Brain microvascular endothelial cell (primary cell): ENCODE results near the gene PCNA.

Experiments used
- DNase-seq: peaks from one replicate; pipeline ENCODE4 v3.0.0-alpha.2; 2020
- H3K27ac ChIP-seq: fragments of 250-450 bp; sonication (Bioruptor Pico); 2 replicates; pipeline ENCODE4 v1.5.1; 2020; ENCODE audit warnings: mild to moderate bottlenecking, moderate library complexity
- H3K27me3 ChIP-seq: fragments of 250-450 bp; sonication (Bioruptor Pico); replicated peaks from 2 replicates; pipeline ENCODE4 v1.5.1; 2020; ENCODE audit warnings: mild to moderate bottlenecking
- H3K36me3 ChIP-seq: fragments of 250-450 bp; sonication (Bioruptor Pico); replicated peaks from 2 replicates; pipeline ENCODE4 v1.5.1; 2020; ENCODE audit warnings: mild to moderate bottlenecking
- H3K4me3 ChIP-seq: 2 replicates; pipeline ENCODE4 v1.5.1; 2011; ENCODE audit warnings: low read depth, mild to moderate bottlenecking, control low read depth, low read length, moderate library complexity
- CTCF ChIP-seq: IDR thresholded peaks from 2 replicates; pipeline ENCODE4 v1.5.1; 2011; ENCODE audit warnings: low read depth, mild to moderate bottlenecking, moderate library complexity, low read length, control low read depth, inconsistent platforms; ENCODE audit errors: missing control alignments
- in situ Hi-C: cut with HindIII; loops from 2 replicates; pipeline ENCODE4 v1.10.0; 2017; ENCODE audit warnings: low sequenced_read_pairs, low pct_ligation_motif_present

PCNA gene

GRCh38 chr20:5119435-5120184, at the start of gene PCNA:
Gene PCNA (minus strand): TSS chr20:5119958. CDS start chr20:5119798, 160 bp downstream.
- TF ChIP-seq CTCF: no peak
- in situ Hi-C loops: no loop called here
- H3K27ac ChIP-seq: peak within 1 kb of the TSS; percentile 66
- peak; percentile 97 for DNase-seq
- peak within 1 kb of the TSS; percentile 98 for H3K4me3 ChIP-seq
- peaks cover 19% of the 10 kb centered on the region for H3K36me3 ChIP-seq
- H3K27me3 ChIP-seq: no peaks in the 10 kb centered on the region

- Histone ChIP-seq H3K36me3 (no peaks in the 10 kb centered on the region), H3K4me3 (no peak overlapping the region), H3K27ac (no peak overlapping the region), H3K27me3 (no peaks in the 10 kb centered on the region)
- no peak for DNase-seq
- in situ Hi-C loops: no loop called here
- no peak for TF ChIP-seq CTCF
Observed at GRCh38 chr20:5168651-5169396, 49.1 kb upstream of the PCNA start.

GRCh38 chr20:5164645-5165625, 45.2 kb upstream of the PCNA start:
- DNase-seq: no peak
- in situ Hi-C loops: no loop called here
- Histone ChIP-seq H3K27me3 (no peaks in the 10 kb centered on the region), H3K27ac (no peak overlapping the region), H3K36me3 (no peaks in the 10 kb centered on the region), H3K4me3 (no peak overlapping the region)
- no peak for TF ChIP-seq CTCF

GRCh38 chr20:5161536-5162164, 41.9 kb upstream of the PCNA start:
- H3K4me3 ChIP-seq: no peak overlapping the region
- H3K27me3 ChIP-seq: no peaks in the 10 kb centered on the region
- TF ChIP-seq CTCF: no peak
- in situ Hi-C loops: no loop called here
- no peaks in the 10 kb centered on the region for H3K36me3 ChIP-seq
- DNase-seq: no peak
- no peak overlapping the region for H3K27ac ChIP-seq

- no peak for TF ChIP-seq CTCF
- Histone ChIP-seq H3K27me3 (no peaks in the 10 kb centered on the region), H3K4me3 (no peak overlapping the region), H3K36me3 (no peaks in the 10 kb centered on the region), H3K27ac (no peak overlapping the region)
- in situ Hi-C loops: no loop called here
- DNase-seq: no peak
Observed at GRCh38 chr20:5160882-5161281, 41.1 kb upstream of the PCNA start.
